Cerebellar nuclear complex (tissue), 1 donor: ENCODE data around the gene ANAPC10.
"Not testable (repeated sequence)": the region's sequence is repeated elsewhere in the genome, so short reads cannot be mapped to it uniquely, and the experiment has no call there.

Experiments
- DNase-seq, 2 experiments: peaks; one replicate each; lab custom pipeline; 2025; lab: John Stamatoyannopoulos, UW

ANAPC10 gene

GRCh38 chr4:145097821-145098674, at the start of gene ANAPC10, which contains the start of gene ABCE1:
TSS of gene ANAPC10 (minus strand) at chr4:145098196. CDS start at chr4:145096099, 2,097 bp downstream.
TSS of gene ABCE1 (plus strand) at chr4:145098311. CDS start at chr4:145104413, 6,102 bp downstream.
- DNase-seq = peak in 1 of 2 experiments; percentile 44

DNA sequence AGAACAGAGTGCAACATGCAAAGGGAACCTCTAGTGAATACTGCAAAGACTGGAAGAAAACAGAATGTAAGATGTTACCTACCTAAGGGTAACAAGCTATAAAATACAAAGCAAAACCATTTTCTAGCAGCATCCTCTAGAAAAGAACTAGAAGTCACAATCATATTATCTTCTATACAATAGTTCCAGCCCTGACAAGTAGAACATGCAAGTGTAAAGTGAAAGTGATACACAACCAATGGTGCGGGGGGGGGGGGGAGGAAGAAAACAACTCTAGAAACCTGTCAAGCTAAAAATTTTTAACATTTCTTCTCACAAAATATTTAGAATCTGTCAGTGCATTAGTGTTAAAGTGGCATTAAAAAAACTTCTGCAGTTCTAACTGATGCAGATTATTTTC, 38.2 kb upstream of the ANAPC10 start:
- DNase-seq = not testable (repeated sequence)

- no peak for DNase-seq
These were observed 34.6 kb upstream of the ANAPC10 start for GRCh38 chr4:145132511-145133098.

GRCh38 chr4:145131848-145132247, 33.9 kb upstream of the ANAPC10 start:
- DNase-seq = no peak

DNA sequence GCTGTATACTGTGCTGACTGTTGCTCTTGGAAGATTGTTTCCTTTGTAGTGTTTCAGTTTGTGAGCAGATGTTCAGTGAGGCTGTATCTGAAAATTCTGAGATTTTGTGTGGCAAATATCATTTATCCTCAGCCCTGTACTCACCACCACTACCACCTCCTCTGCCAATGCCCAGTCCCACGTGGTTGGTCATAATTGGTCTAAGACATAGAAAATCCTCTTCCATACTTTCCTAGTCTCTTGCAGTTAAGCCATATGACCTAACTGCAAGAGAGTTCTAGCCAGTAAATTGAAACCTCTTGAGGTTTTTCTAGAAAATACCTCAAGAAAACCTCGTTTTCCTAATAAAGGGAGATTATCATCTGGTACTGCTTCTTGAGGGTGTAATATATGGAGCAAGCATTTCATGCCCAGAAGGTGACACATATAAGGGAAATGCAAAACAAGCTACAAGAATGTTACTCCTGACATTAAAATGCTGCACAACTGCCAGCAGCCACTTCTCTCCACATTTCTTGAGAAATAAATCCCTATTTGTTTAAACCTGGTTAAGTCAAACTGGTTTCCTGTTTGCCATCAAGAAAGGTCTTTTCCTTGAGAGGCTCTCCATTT, 32.9 kb upstream of the ANAPC10 start:
- no peak for DNase-seq

DNA sequence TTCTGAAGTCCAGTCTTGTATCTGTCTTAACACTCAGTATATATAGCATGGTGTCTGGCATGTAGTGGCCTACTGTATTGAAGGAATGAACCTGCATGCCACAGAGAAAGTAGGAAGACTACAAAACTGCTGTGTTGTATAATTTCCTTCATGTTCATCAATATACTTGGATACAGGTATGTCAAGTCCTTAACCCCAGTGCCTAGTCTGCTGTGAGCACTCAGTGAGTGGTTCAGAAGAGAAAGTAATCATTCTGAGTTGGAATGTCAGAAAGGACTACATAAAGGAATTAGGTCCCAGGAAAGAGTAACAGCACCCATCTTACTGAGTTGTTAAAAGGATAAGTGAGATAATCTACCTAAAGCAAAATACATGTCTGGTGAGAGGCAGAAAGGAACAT, 32.1 kb upstream of the ANAPC10 start:
- no peak for DNase-seq

- DNase-seq = no peak
These were observed 27.4 kb upstream of the ANAPC10 start for GRCh38 chr4:145125396-145125795.

- DNase-seq = no peak
These were observed 10.1 kb upstream of the ANAPC10 start for GRCh38 chr4:145108128-145108527.

GRCh38 chr4:145107126-145107525, 9.1 kb upstream of the ANAPC10 start:
- no peak for DNase-seq

GRCh38 chr4:145103496-145103895, 5.5 kb upstream of the ANAPC10 start:
- DNase-seq = no peak

- DNase-seq = no peak
These were observed 4.6 kb upstream of the ANAPC10 start for GRCh38 chr4:145102619-145103018.

DNA sequence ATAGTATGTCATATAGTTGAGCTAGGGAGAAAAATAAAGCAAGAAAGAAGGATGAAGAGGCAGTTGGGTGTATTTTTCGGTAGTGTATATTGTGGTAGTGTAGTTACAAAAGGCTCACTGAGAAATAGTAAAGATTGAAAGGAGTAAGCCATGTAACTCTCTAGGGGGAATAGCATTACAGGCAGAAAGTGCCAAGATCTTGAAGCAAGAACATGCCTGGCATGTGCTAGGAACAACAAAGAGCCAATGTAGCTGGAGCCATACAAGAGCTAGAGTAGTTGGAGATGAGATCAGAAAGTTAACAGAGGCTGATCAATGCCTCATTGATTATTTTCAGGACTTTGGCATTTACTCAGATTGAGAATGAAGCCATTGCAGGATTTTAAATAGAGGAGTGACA, 3.1 kb upstream of the ANAPC10 start:
- DNase-seq = no peak

- DNase-seq = no peak
These were observed 1.7 kb upstream of the ANAPC10 start for GRCh38 chr4:145099653-145100052.

GRCh38 chr4:145098675-145099037, 660 bp upstream of the ANAPC10 start:
- DNase-seq = no peak

DNA sequence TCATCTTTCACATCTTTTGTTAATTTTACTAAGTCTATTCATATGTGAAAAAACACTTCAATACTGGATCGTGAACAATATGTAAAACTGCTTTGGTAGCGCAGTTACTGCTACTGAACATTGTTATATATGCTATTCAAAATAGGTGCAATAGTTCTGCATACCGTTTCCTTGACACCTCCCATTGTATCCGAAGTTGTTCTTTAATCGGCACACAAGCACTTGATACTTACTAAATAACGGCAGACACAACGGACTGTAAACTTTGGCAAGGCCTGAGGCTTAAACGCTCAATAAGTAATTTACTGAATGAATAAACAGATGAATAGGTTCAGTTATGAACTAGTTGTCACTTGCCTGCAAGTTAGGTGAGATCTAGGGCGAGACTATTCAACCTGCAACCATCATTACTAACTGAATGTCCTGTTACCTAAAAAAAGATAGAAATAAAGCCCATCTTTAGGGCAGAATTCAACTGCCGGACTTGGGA, 620 bp downstream of the ANAPC10 start:
- DNase-seq = no peak

DNA sequence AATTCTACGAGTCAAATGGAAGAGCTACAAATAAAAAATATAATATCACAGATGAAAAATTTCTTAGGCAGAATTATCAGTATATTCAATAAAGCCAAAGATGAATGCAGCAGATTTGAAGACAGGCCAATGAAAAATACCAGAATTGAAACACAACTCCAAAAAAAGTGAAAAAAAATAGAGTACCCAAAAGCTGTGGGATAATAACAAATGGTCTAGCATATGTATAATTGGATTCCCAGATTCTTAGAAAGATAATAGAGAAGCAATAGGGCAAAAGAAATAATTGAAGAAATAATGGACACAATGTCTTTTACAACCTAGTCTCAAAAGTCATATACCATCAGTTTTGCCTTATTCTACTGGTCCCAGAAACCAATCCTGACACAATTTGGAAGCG, 4.4 kb downstream of the ANAPC10 start:
- no peak for DNase-seq

- DNase-seq = no peak
These were observed 7.6 kb downstream of the ANAPC10 start for GRCh38 chr4:145090380-145090779.

GRCh38 chr4:145083891-145084605, 13.9 kb downstream of the ANAPC10 start:
- no peak for DNase-seq

DNA sequence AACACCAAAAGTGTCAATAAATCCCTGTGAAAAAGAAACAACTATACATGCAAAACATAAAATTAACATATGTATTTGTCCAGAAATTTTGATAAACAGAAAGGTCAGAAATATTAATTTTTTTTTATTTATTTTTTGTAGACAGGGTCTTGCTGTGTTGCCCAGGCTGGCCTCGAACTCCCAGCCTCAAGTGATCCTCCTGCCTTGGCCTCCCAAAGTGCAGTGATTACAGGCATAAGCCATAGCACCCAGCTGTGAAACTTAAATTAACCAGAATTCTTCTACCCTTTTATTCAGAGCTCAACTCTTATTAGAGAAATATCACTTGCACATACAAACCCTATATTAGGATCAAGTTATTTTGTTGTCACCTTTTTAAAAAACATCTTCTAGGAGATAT, 16.2 kb downstream of the ANAPC10 start:
- no peak for DNase-seq

DNA sequence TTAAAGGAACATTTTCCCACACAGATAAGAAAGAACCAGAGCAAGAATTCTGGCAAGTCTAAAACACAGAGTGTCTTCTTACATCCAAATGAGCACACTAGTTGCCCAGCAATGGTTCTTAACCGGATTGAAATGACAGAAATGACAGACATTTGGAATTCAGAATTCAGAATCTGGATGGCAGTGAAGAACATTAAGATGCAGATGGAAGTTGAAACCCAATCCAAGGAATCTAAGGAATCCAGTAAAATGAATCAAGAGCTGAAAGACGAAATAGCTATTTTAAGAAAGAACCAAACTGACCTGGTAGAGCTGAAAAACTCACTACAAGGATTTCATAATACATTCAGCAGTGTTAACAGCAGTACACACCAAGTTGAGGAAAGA, 21.5 kb downstream of the ANAPC10 start:
- no peak for DNase-seq

DNA sequence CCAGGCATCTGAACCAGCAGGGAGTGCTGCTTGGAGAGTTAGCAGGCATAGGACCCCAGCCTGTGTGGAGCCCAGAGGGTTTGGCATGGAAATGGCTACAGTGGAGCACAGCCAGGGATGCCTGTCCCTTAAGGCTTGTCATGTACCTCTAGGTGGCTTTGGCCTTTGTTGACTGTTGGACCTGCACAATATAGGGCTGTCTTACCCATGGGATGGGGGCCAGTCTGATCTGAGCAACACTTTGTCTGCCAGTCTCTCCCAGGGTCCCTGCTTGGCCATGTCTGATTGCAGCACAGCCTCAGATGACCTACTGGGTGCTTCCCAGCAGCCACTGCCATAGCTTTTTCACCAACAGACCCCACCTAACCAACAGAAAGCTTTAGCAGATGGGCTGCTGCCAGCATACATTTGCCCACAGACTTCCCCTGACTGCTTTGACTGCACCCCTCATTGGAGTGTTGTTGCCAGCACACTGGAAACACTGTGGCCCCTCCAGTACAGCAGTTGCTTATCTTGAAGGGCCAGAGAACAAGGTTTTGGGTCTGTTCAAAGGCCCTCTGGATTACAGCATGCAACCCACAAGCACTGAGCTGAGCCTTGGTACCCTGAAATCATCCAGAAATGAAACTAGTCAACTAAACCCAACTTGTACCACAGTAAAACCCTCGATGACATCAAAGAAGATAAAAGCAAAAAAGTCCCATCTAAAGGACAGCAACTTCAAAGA, 22.1 kb downstream of the ANAPC10 start:
- DNase-seq = no peak

GRCh38 chr4:145071560-145071959, 26.4 kb downstream of the ANAPC10 start:
- DNase-seq = no peak
